ENCODE data around the gene DUSP23. TPM values are rescaled to one million over a fixed set of nuclear protein-coding genes. Genes with fewer than 3 reads are reported as not detected.

The DUSP23 gene
- total RNA-seq, 1 donor from 2014 or later = 32.6 TPM

- H3K36me3 Mint-ChIP-seq (ENCODE audit: low read depth) = no peaks in the 10 kb centered on the region
- no peak for DNase-seq (ENCODE audit: low spot score)
- H3K27me3 Mint-ChIP-seq (ENCODE audit: low read depth) = peaks cover 3% of the 10 kb centered on the region
Observed at GRCh38 chr1:159763686-159764085, 17.1 kb upstream of the DUSP23 start.

GRCh38 chr1:159765806-159766205 is 15.0 kb upstream of the DUSP23 start:
- no peak overlapping the region for H3K27ac Mint-ChIP-seq
- peaks cover 3% of the 10 kb centered on the region for H3K27me3 Mint-ChIP-seq (ENCODE audit: low read depth)
- intact Hi-C loops (cut with micrococcal nuclease) = no loop called here
- DNase-seq (ENCODE audit: low spot score) = no peak
- no peaks in the 10 kb centered on the region for H3K36me3 Mint-ChIP-seq (ENCODE audit: low read depth)
- no peaks in the 10 kb centered on the region for H3K9me3 Mint-ChIP-seq
- H3K4me3 Mint-ChIP-seq (ENCODE audit: low read depth) = no peak overlapping the region
- H3K4me1 Mint-ChIP-seq (ENCODE audit: low read depth) = no peaks in the 10 kb centered on the region

More at GRCh38 chr1:159763686-159764085, 17.1 kb upstream of the DUSP23 start:
- no peak overlapping the region for H3K4me3 Mint-ChIP-seq (ENCODE audit: low read depth)
- intact Hi-C loops (cut with micrococcal nuclease) = no loop called here
- H3K4me1 Mint-ChIP-seq (ENCODE audit: low read depth) = no peaks in the 10 kb centered on the region
- H3K27ac Mint-ChIP-seq = no peak overlapping the region
- H3K9me3 Mint-ChIP-seq = no peaks in the 10 kb centered on the region

- Mint-ChIP-seq H3K4me1 (ENCODE audit: low read depth) (no peaks in the 10 kb centered on the region), H3K27ac (no peak overlapping the region), H3K9me3 (no peaks in the 10 kb centered on the region), H3K27me3 (ENCODE audit: low read depth) (peaks cover 10% of the 10 kb centered on the region), H3K36me3 (ENCODE audit: low read depth) (no peaks in the 10 kb centered on the region), H3K4me3 (ENCODE audit: low read depth) (no peak overlapping the region)
- intact Hi-C loops (cut with micrococcal nuclease) = no loop called here
- no peak for DNase-seq (ENCODE audit: low spot score)
Observed at GRCh38 chr1:159771127-159771895, 9.5 kb upstream of the DUSP23 start.

- Mint-ChIP-seq H3K27me3 (ENCODE audit: low read depth) (peaks cover 26% of the 10 kb centered on the region), H3K4me3 (ENCODE audit: low read depth) (no peak overlapping the region), H3K36me3 (ENCODE audit: low read depth) (no peaks in the 10 kb centered on the region), H3K9me3 (no peaks in the 10 kb centered on the region), H3K27ac (no peak overlapping the region), H3K4me1 (ENCODE audit: low read depth) (no peaks in the 10 kb centered on the region)
- no peak for DNase-seq (ENCODE audit: low spot score)
- intact Hi-C loops (cut with micrococcal nuclease) = no loop called here
Observed at GRCh38 chr1:159774465-159774864, 6.3 kb upstream of the DUSP23 start.

GRCh38 chr1:159775716-159776115 is 5.0 kb upstream of the DUSP23 start:
- Mint-ChIP-seq H3K9me3 (no peaks in the 10 kb centered on the region), H3K27me3 (ENCODE audit: low read depth) (peaks cover 28% of the 10 kb centered on the region), H3K4me1 (ENCODE audit: low read depth) (peaks cover 2% of the 10 kb centered on the region), H3K36me3 (ENCODE audit: low read depth) (no peaks in the 10 kb centered on the region), H3K4me3 (ENCODE audit: low read depth) (no peak overlapping the region), H3K27ac (no peak overlapping the region)
- DNase-seq (ENCODE audit: low spot score) = no peak
- intact Hi-C loops (cut with micrococcal nuclease) = no loop called here

GRCh38 chr1:159778266-159778665 is 2.5 kb upstream of the DUSP23 start:
- Mint-ChIP-seq H3K36me3 (ENCODE audit: low read depth) (no peaks in the 10 kb centered on the region), H3K4me3 (ENCODE audit: low read depth) (no peak overlapping the region), H3K4me1 (ENCODE audit: low read depth) (peaks cover 7% of the 10 kb centered on the region), H3K27me3 (ENCODE audit: low read depth) (peaks cover 21% of the 10 kb centered on the region), H3K27ac (no peak overlapping the region), H3K9me3 (no peaks in the 10 kb centered on the region)
- no peak for DNase-seq (ENCODE audit: low spot score)
- intact Hi-C loops (cut with micrococcal nuclease) = no loop called here

- intact Hi-C loops (cut with micrococcal nuclease) = no loop called here
- peaks cover 21% of the 10 kb centered on the region for H3K27me3 Mint-ChIP-seq (ENCODE audit: low read depth)
Observed at GRCh38 chr1:159779403-159779851, 1.3 kb upstream of the DUSP23 start.

GRCh38 chr1:159781992-159782391 is 1.2 kb downstream of the DUSP23 start:
- no peak for DNase-seq (ENCODE audit: low spot score)
- H3K4me3 Mint-ChIP-seq (ENCODE audit: low read depth) = peak overlapping the region; percentile 73
- no peaks in the 10 kb centered on the region for H3K36me3 Mint-ChIP-seq (ENCODE audit: low read depth)
- no peak overlapping the region for H3K27ac Mint-ChIP-seq
- no peaks in the 10 kb centered on the region for H3K9me3 Mint-ChIP-seq
- H3K27me3 Mint-ChIP-seq (ENCODE audit: low read depth) = peaks cover 19% of the 10 kb centered on the region
- peaks cover 7% of the 10 kb centered on the region for H3K4me1 Mint-ChIP-seq (ENCODE audit: low read depth)
- intact Hi-C loops (cut with micrococcal nuclease) = loop anchor here (2.0 to 5.0 kb wide), 3 partner anchors 40 to 250 kb away; partner anchors contain the start of gene PIGM

More at GRCh38 chr1:159779403-159779851, 1.3 kb upstream of the DUSP23 start:
- H3K36me3 Mint-ChIP-seq (ENCODE audit: low read depth) = no peaks in the 10 kb centered on the region
- no peak overlapping the region for H3K27ac Mint-ChIP-seq
- H3K4me1 Mint-ChIP-seq (ENCODE audit: low read depth) = peaks cover 7% of the 10 kb centered on the region
- H3K9me3 Mint-ChIP-seq = no peaks in the 10 kb centered on the region
- no peak for DNase-seq (ENCODE audit: low spot score)
- no peak overlapping the region for H3K4me3 Mint-ChIP-seq (ENCODE audit: low read depth)

GRCh38 chr1:159783724-159784123 is 3.0 kb downstream of the DUSP23 start:
- no peaks in the 10 kb centered on the region for H3K36me3 Mint-ChIP-seq (ENCODE audit: low read depth)
- no peak overlapping the region for H3K4me3 Mint-ChIP-seq (ENCODE audit: low read depth)
- intact Hi-C loops (cut with micrococcal nuclease) = loop anchor here (5.0 kb wide), 2 partner anchors 39 to 249 kb away; partner anchors contain the start of gene PIGM
- peaks cover 12% of the 10 kb centered on the region for H3K27me3 Mint-ChIP-seq (ENCODE audit: low read depth)
- H3K27ac Mint-ChIP-seq = no peak overlapping the region
- DNase-seq (ENCODE audit: low spot score) = no peak
- no peaks in the 10 kb centered on the region for H3K9me3 Mint-ChIP-seq
- H3K4me1 Mint-ChIP-seq (ENCODE audit: low read depth) = peaks cover 7% of the 10 kb centered on the region

- H3K4me3 Mint-ChIP-seq (ENCODE audit: low read depth) = no peak overlapping the region
- H3K9me3 Mint-ChIP-seq = no peaks in the 10 kb centered on the region
- H3K27me3 Mint-ChIP-seq (ENCODE audit: low read depth) = peaks cover 9% of the 10 kb centered on the region
- intact Hi-C loops (cut with micrococcal nuclease) = no loop called here
- H3K27ac Mint-ChIP-seq = no peak overlapping the region
- H3K36me3 Mint-ChIP-seq (ENCODE audit: low read depth) = no peaks in the 10 kb centered on the region
- H3K4me1 Mint-ChIP-seq (ENCODE audit: low read depth) = peaks cover 3% of the 10 kb centered on the region
- DNase-seq (ENCODE audit: low spot score) = no peak
Observed at GRCh38 chr1:159786465-159786864, 5.7 kb downstream of the DUSP23 start.

GRCh38 chr1:159786966-159787365 is 6.2 kb downstream of the DUSP23 start:
- no peaks in the 10 kb centered on the region for H3K36me3 Mint-ChIP-seq (ENCODE audit: low read depth)
- intact Hi-C loops (cut with micrococcal nuclease) = no loop called here
- no peak for DNase-seq (ENCODE audit: low spot score)
- no peak overlapping the region for H3K4me3 Mint-ChIP-seq (ENCODE audit: low read depth)
- peaks cover 9% of the 10 kb centered on the region for H3K27me3 Mint-ChIP-seq (ENCODE audit: low read depth)
- no peaks in the 10 kb centered on the region for H3K4me1 Mint-ChIP-seq (ENCODE audit: low read depth)
- no peak overlapping the region for H3K27ac Mint-ChIP-seq
- no peaks in the 10 kb centered on the region for H3K9me3 Mint-ChIP-seq

GRCh38 chr1:159790237-159790917 is 9.6 kb downstream of the DUSP23 start:
- Mint-ChIP-seq H3K27me3 (ENCODE audit: low read depth) (peaks cover 13% of the 10 kb centered on the region), H3K9me3 (no peaks in the 10 kb centered on the region), H3K27ac (no peak overlapping the region), H3K4me1 (ENCODE audit: low read depth) (no peaks in the 10 kb centered on the region), H3K36me3 (ENCODE audit: low read depth) (no peaks in the 10 kb centered on the region), H3K4me3 (ENCODE audit: low read depth) (no peak overlapping the region)
- DNase-seq (ENCODE audit: low spot score) = no peak
- intact Hi-C loops (cut with micrococcal nuclease) = no loop called here

- H3K4me1 Mint-ChIP-seq (ENCODE audit: low read depth) = no peaks in the 10 kb centered on the region
- H3K27ac Mint-ChIP-seq = no peak overlapping the region
- intact Hi-C loops (cut with micrococcal nuclease) = no loop called here
- no peaks in the 10 kb centered on the region for H3K36me3 Mint-ChIP-seq (ENCODE audit: low read depth)
- no peak for DNase-seq (ENCODE audit: low spot score)
- peaks cover 13% of the 10 kb centered on the region for H3K27me3 Mint-ChIP-seq (ENCODE audit: low read depth)
- no peak overlapping the region for H3K4me3 Mint-ChIP-seq (ENCODE audit: low read depth)
- no peaks in the 10 kb centered on the region for H3K9me3 Mint-ChIP-seq
Observed at GRCh38 chr1:159791031-159791430, 10.3 kb downstream of the DUSP23 start.
